Ovary (tissue), 10 donors: ENCODE results near the gene OR2Z1. TPM values are rescaled to one million over a fixed set of nuclear protein-coding genes. Genes with fewer than 3 reads are reported as not detected.

Experiments
- DNase-seq, 5 donors: peaks; one replicate each; pipeline ENCODE4 v3.0.0-alpha.2; 2019 to 2020
- H3K27ac ChIP-seq, 2 donors: fragments of 200-600 bp; one replicate each; pipeline versions ENCODE4 v1.5.1 to v1.8.0; 2019 to 2022
- H3K27me3 ChIP-seq: fragments of 200-600 bp; one replicate; pipeline ENCODE4 v1.8.0; 2022
- H3K36me3 ChIP-seq: fragments of 200-600 bp; sonication (generic); one replicate; pipeline ENCODE4 v1.5.1; 2019
- H3K4me1 ChIP-seq: one replicate; pipeline ENCODE4 v1.8.1; 2013; ENCODE audit warnings: mild to moderate bottlenecking, moderate library complexity; ENCODE audit not compliant: insufficient read depth
- H3K4me3 ChIP-seq: fragments of 200-600 bp; sonication (generic); one replicate; pipeline ENCODE4 v1.5.1; 2017
- H3K9me3 ChIP-seq, 2 donors: fragments of 200-600 bp in 1 of 2; sonication (generic) in 1 of 2; one replicate each; pipeline versions ENCODE4 v1.5.1 to v1.8.1; 2013 to 2019; ENCODE audit warnings: mild to moderate bottlenecking in 1 of 2, moderate library complexity in 1 of 2
- CTCF ChIP-seq, 3 donors: fragments of 450-650 bp in 2 of 3; fragments of 200-600 bp in 1 of 3; IDR thresholded peaks; one replicate each; pipeline versions ENCODE4 v1.5.1 to v1.8.0; 2016 to 2022; ENCODE audit warnings: antibody characterized with exemption in 3 of 3, mild to moderate bottlenecking in 1 of 3
- EP300 ChIP-seq: sonication (generic); formaldehyde crosslinking; IDR thresholded peaks from one replicate; pipeline ENCODE4 v1.6.1; 2017; ENCODE audit warnings: antibody characterized with exemption
- POLR2A ChIP-seq: fragments of 450-650 bp; IDR thresholded peaks from one replicate; pipeline ENCODE4 v1.6.1; 2017; ENCODE audit warnings: antibody characterized with exemption, mild to moderate bottlenecking, moderate library complexity
- WGBS, 3 donors: extraction: QIAGEN DNeasy Blood & Tissue Kit in 1 of 3; methylation state at CpG; one replicate each; pipeline versions ENCODE4 v1.1.5 to v1.1.7; 2013 to 2017; 5-methylcytosine and 5-hydroxymethylcytosine counted together
- intact Hi-C, 4 donors: fragments of 100-400 bp; cut with DNase I; formaldehyde crosslinking; loops; one replicate each; pipeline versions ENCODE4 v1.11.0 to v1.15.1; 2022 to 2023
- long read RNA-seq, 3 donors: library from polyadenylated mRNA in 2 of 3; unstranded in 2 of 3; transcript quantifications; one replicate each; pipeline ENCODE4 v2.0.0 and lab custom pipeline, GENCODE V29; 2021 to 2026
- polyA plus RNA-seq, 2 donors: library from polyadenylated mRNA; stranded (reverse); fragments of 200-250 nt in 1 of 2; fragments of 350-450 nt in 1 of 2; fragmentation: Illumina TruSeq in 1 of 2; extraction: RNeasy Lipid Tissue Mini Kit (QIAGEN cat#74804) in 1 of 2; gene quantifications; one replicate each; pipeline ENCODE4 v1.2.3, GENCODE V29; 2013 to 2014
- total RNA-seq, 7 donors: library from RNA; depleted of rRNA in 2 of 7; stranded (reverse); fragments of >200 nt in 2 of 7; fragmentation: NEBNext Ultra II Directional in 3 of 7; extraction: Animal tissue kit (Norgen Biotek cat#: 25700) in 3 of 7; gene quantifications; one replicate each; pipeline versions ENCODE4 v1.1.0 to v1.2.4, GENCODE V29; 2016 to 2023
- donor health status: DM: no; HTN: no; CAD: no; lungs with moderate emphysema.
- donor health status: DM: no; HTN: no; CAD: no.
- donor health status: Bipolar disorder and iron deficiency.
- donor health status: DM: yes; HTN: yes; CAD: no.
- donor health status: DM: no; HTN: no; CAD: no.
- donor health status: DM: yes; HTN: yes; CAD: no.

Gene OR2Z1
- not detected for total RNA-seq
- polyA plus RNA-seq = not detected
- long read RNA-seq, donor 1 = 0 reads
- long read RNA-seq, donor 2 = 0 reads
- long read RNA-seq, donor 3 = 0 reads

GRCh38 chr19:8721334-8721733 lies at the start of gene OR2Z1:
Gene OR2Z1 (plus strand): TSS chr19:8721634. CDS start chr19:8731029, 9,395 bp downstream.
- Histone ChIP-seq H3K4me3 (no peak within 1 kb of the TSS), H3K36me3 (no peaks in the 10 kb centered on the region), H3K4me1 (no peaks in the 10 kb centered on the region), H3K9me3 (no peaks in the 10 kb centered on the region), H3K27me3 (no peaks in the 10 kb centered on the region), H3K27ac (no peak within 1 kb of the TSS)
- intact Hi-C loops = no loop called here
- WGBS, 3 donors = 53 to 67% (median 63%) methylated on average over 1 of the region's 1 CpG
- TF ChIP-seq EP300 (no peak), CTCF (IDR thresholded peaks at IDR 0.05) (no peak), POLR2A (no peak)
- no peak for DNase-seq

- no peaks in the 10 kb centered on the region for H3K9me3 ChIP-seq
- no peaks in the 10 kb centered on the region for H3K36me3 ChIP-seq
- intact Hi-C loops = no loop called here
- no peak overlapping the region for H3K4me3 ChIP-seq
- H3K4me1 ChIP-seq = no peaks in the 10 kb centered on the region
- H3K27ac ChIP-seq = no peak overlapping the region
- no peak for DNase-seq
- H3K27me3 ChIP-seq = no peaks in the 10 kb centered on the region
- TF ChIP-seq EP300 (no peak), POLR2A (no peak), CTCF (IDR thresholded peaks at IDR 0.05) (no peak)
- WGBS, 3 donors = 62 to 83% (median 70%) methylated on average over 6 of the region's 6 CpGs
These were observed 48.0 kb upstream of the OR2Z1 start for GRCh38 chr19:8673276-8673891.

GRCh38 chr19:8675066-8675465 lies 46.4 kb upstream of the OR2Z1 start:
- DNase-seq = no peak
- no peaks in the 10 kb centered on the region for H3K9me3 ChIP-seq
- no peak overlapping the region for H3K4me3 ChIP-seq
- no peaks in the 10 kb centered on the region for H3K27me3 ChIP-seq
- WGBS, 3 donors = 72 to 82% (median 82%) methylated on average over 3 of the region's 3 CpGs
- no peak for TF ChIP-seq POLR2A
- no peak for TF ChIP-seq CTCF (IDR thresholded peaks at IDR 0.05)
- no peak for TF ChIP-seq EP300
- intact Hi-C loops = no loop called here
- no peaks in the 10 kb centered on the region for H3K4me1 ChIP-seq
- no peaks in the 10 kb centered on the region for H3K36me3 ChIP-seq
- no peak overlapping the region for H3K27ac ChIP-seq

- TF ChIP-seq POLR2A = no peak
- no peak for TF ChIP-seq CTCF (IDR thresholded peaks at IDR 0.05)
- no peak for TF ChIP-seq EP300
- no peak for DNase-seq
These were observed 43.1 kb upstream of the OR2Z1 start for GRCh38 chr19:8678244-8678807.

More at GRCh38 chr19:8678244-8678807, 43.1 kb upstream of the OR2Z1 start:
- no peaks in the 10 kb centered on the region for H3K27me3 ChIP-seq
- H3K4me1 ChIP-seq = no peaks in the 10 kb centered on the region
- no peak overlapping the region for H3K27ac ChIP-seq
- H3K9me3 ChIP-seq = no peaks in the 10 kb centered on the region
- H3K36me3 ChIP-seq = no peaks in the 10 kb centered on the region
- no peak overlapping the region for H3K4me3 ChIP-seq
- intact Hi-C loops = no loop called here
